Activated CD8-positive, alpha-beta memory T cell treated with anti-CD3 and anti-CD28 coated beads, Interleukin-2, amount 50 U/mL, for 48 hours (primary cell): ENCODE measurements around the gene ADCK1.
"Not testable (repeated sequence)": the region's sequence is repeated elsewhere in the genome, so short reads cannot be mapped to it uniquely, and the experiment has no call there.

Experiments used
- DNase-seq: peaks from one replicate; pipeline ENCODE4 v3.0.0-alpha.2; 2020

The ADCK1 gene

GRCh38 chr14:77799863-77800730 lies at the start of gene ADCK1:
Gene ADCK1, plus strand, starts transcription at chr14:77800109. Its CDS starts 18,870 bp downstream, at chr14:77818979.
- DNase-seq = peak; percentile 94

DNA sequence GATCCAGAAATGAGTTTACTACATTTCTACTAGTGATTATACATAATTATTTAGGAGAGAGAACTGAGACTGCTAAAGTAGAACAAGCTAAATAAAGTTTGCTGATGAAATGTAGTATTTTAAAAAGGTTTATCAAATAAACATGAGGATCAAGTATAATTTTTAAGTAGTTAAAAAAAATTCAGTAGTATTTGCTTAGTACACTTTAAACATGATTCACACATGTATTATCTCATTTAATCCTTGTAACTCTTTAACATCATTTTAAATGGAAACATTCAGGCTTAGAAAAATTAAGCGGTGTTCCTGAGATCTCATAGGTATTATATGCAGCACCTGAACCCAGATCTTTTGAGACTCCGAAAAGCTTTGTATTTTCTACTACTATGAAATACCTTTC lies 47.6 kb upstream of the ADCK1 start:
- DNase-seq = no peak

GRCh38 chr14:77752799-77753516 lies 47.0 kb upstream of the ADCK1 start:
- no peak for DNase-seq

- peak; percentile 92 for DNase-seq
These were observed 39.3 kb upstream of the ADCK1 start, which contains the start of gene SNW1 for GRCh38 chr14:77760381-77761204. Gene SNW1, minus strand, starts transcription at chr14:77761156. Its CDS starts 29 bp downstream, at chr14:77761127.

DNA sequence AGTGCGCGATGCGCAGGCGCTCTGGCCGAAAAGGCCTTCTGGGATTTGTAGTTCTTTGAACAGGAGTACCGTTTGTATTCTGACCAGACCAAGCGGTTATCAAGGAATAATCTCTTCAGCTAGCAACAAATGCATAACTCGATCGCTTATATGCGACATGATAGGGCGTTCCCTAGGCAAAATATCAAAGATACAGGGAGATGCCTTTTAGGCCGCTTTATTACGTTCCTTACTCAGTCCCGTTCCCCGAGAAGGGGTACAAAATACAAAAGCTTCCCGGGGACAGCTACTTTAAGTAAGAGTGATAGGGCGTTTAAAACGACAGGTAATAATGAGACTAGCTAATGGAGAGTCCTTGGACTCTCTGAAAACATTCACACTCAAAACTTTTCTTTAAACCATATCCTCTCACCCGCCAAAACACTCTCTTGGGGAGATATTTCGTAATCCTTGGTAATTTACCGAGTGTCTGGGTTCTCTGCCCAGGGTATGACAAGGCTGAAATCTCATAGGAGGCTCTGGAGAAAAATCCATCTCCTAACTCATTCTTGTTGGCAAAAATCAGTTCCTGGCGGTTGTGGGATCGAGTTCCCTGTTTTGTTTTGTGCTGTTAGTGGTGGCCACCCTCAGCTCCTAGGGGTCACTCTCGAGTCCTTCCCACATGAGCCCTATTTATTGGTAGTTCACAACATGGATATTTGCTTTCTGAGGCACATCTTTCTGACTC lies 38.5 kb upstream of the ADCK1 start:
- DNase-seq = no peak

DNA sequence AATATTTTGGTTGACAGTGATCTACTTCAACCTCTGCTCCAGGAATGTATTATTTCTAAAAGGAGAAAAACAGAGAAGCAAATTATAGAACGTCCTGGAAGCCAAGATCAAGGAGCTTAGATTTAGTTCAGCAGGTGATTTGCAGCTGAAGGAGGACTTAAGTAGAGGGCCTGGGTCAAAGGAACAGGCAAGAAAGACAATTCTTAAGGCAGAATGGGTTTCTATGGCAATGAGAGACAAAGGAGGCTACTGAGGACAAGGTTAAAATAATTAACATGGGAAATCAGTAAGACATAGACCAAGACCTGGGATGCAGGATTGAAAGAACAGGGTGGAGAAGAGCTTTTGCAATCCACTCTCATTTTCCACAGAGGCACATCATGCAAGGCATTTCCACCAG lies 36.6 kb upstream of the ADCK1 start:
- no peak for DNase-seq

- no peak for DNase-seq
These were observed 35.9 kb upstream of the ADCK1 start for GRCh38 chr14:77763978-77764377.

GRCh38 chr14:77768442-77769069 lies 31.4 kb upstream of the ADCK1 start:
- not testable (repeated sequence) for DNase-seq

- not testable (repeated sequence) for DNase-seq
These were observed 25.9 kb upstream of the ADCK1 start for GRCh38 chr14:77773966-77774365.

DNA sequence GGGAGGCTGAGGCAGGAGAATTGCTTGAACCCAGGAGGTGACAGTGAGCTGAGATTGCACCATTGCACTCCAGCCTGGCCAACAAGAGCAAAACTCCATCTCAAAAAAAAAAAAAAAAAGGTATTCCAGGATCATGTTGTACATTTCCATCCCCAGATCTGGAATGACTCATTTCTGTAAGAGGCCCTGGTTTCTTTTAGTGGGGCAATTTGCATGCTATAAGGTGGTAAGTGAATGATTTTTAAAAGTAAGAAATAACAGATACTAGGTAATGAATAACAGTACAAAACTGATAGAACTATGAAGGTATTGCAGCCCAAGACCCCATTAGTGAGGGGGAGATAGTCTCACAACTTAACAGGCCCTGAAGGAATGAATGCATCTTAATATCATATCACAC lies 17.7 kb upstream of the ADCK1 start:
- no peak for DNase-seq

DNA sequence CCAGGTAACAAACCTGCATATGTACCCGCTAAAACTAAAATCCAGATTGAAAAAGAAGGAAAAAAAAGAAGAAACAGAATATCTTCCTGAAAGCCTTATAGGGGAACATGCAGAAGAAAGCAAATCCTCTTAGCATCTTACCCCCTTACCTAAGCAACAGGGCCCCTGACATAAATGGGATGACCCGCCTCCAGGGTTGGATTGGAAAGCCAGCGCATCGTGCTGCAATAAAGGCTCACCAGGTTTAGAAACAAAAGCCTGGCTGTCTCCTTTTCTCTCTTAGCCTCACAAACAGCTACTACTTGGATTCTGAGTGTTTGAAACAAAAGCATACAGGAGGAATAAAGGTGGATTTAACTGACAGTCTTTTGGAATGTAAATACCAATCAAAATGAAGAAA lies 13.8 kb upstream of the ADCK1 start:
- no peak for DNase-seq

DNA sequence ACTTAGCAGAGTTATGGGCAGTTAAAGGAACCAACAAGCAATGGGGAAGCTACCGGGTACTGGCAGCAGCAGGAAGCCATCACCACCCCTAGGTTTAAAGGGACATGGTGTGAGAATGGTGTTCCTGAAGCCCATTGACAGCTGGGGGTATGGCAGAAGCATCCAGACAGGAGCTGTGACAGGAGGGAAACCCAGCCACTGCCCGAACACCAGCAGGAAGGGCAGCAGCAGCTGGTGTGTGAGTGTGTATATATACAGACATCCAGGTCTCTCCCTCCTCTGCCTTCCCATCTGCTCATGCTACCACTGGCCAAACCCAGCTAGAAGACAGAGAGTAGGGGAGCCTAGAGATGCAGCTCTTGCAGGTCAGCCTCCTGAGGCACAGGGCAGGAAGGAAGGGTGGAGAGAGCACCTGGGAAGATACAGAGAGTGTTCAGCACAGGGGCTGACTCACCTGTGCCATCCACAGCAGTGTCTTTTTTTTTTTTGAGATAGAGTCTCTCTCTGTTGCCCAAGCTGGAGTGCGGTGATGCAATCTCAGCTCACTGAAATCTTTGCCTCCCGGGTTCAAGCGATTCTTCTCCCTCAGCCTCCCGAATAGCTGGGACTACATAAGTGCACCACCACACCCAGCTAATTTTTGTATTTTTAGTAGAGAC lies 9.2 kb upstream of the ADCK1 start:
- no peak for DNase-seq

DNA sequence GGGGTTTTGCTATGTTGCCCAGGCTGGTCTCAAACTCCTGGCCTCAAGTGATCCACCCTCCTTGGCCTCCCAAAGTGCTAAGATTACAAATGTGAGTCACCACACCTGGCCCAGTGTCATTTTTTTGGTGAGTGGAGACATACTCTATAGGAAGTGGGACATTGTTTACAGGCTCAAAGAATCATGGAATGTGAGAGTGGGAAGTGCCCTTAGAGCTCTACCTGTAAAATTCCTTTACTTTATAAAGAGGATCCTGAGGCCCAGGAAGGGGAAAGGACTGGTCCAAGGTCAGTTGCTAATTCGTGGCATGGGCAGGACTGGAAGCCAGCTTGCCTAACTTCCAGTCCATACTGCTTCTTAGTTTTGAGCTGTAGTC lies 8.7 kb upstream of the ADCK1 start:
- DNase-seq = no peak

DNA sequence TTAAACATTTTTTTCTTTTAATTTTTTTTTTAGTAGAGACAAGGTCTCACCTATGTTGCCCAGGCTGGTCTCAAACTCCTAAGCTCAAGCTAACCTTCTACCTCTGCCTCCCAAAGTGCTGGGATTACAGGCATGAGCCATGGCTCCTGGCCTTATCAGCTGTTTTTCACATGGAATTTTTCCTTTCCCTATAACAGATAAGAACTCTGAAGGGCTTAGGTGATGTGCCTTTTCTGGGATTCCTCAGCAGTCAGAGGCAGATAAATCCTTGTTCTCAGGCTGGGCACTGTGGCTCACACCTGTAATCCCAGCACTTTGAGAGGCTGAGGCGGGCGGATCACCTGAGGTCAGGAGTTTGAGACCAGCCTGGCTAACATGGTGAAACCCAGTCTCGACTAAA lies 6.7 kb upstream of the ADCK1 start:
- DNase-seq = not testable (repeated sequence)

- no peak for DNase-seq
These were observed 5.6 kb upstream of the ADCK1 start for GRCh38 chr14:77794357-77794756.

GRCh38 chr14:77799456-77799855 lies 453 bp upstream of the ADCK1 start:
- not testable (repeated sequence) for DNase-seq

DNA sequence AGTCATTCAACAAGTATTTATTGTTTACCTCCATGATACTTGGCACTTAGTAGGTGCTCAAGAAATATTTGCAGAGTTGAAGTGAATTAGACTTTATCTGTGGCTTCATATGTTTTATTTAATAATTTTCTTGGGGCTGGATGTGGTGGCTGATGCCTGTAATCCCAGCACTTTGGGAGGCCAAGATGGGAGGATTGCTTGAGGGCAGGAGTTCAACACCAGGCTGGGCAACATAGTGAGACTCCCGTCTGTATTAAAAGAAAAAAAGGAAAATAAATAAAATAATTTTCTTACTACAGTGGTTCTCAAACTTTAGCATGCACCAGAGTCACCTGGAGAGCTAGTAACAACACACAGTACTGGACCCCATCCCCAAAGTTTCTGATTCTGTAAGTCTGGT lies 905 bp downstream of the ADCK1 start:
- DNase-seq = no peak

GRCh38 chr14:77804592-77804991 lies 4.7 kb downstream of the ADCK1 start:
- DNase-seq = peak; percentile 63

- DNase-seq = no peak
These were observed 5.8 kb downstream of the ADCK1 start for GRCh38 chr14:77805706-77806105.

DNA sequence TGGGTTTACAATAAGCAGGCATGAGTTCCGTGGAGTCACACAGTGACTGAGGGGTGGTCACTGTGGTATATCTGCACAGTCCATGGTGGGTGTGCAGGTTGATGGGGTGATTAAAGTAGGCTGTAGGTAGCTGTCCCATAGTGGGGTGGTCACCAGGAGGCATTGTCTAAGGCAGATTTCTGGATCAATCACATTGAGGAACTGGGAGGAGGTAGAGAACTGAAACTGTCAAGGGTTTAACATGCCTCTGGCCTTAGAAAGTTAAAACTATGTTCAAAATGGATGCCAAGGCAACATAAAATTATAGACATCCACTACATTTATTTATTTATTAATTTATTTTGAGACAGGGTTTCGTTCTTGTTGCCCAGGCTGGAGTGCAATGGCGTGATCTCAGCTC lies 8.3 kb downstream of the ADCK1 start:
- DNase-seq = no peak

GRCh38 chr14:77809011-77809410 lies 9.1 kb downstream of the ADCK1 start:
- DNase-seq = no peak
